Thymus (tissue), 11 donors: ENCODE results near the gene RAD51D. TPM values are rescaled to one million over a fixed set of nuclear protein-coding genes. Genes with fewer than 3 reads are reported as not detected.
"Not testable (repeated sequence)": the region's sequence is repeated elsewhere in the genome, so short reads cannot be mapped to it uniquely, and the experiment has no call there.

Experiments used
- DNase-seq, 9 donors: peaks; one replicate each; pipeline ENCODE4 v3.0.0-alpha.2; 2013; ENCODE audit warnings: low spot score in 9 of 9, low read depth in 6 of 9, missing footprints in 1 of 9
- H3K27ac ChIP-seq, 2 donors: one replicate each; pipeline ENCODE4 v1.5.1; 2013; ENCODE audit warnings: control low read depth in 1 of 2, low read depth in 1 of 2, low read length in 1 of 2, mild to moderate bottlenecking in 1 of 2, moderate library complexity in 1 of 2
- H3K27me3 ChIP-seq, 2 donors: one replicate each; pipeline ENCODE4 v1.5.1; 2013; ENCODE audit warnings: low read length in 1 of 2; ENCODE audit not compliant: control insufficient read depth in 2 of 2, insufficient read depth in 1 of 2
- H3K36me3 ChIP-seq, 2 donors: one replicate each; pipeline ENCODE4 v1.5.1; 2013; ENCODE audit warnings: low read length in 1 of 2, mild to moderate bottlenecking in 1 of 2, moderate library complexity in 1 of 2; ENCODE audit not compliant: control insufficient read depth in 2 of 2, insufficient read depth in 2 of 2
- H3K4me1 ChIP-seq, 2 donors: one replicate each; pipeline ENCODE4 v1.5.1; 2013; ENCODE audit warnings: low read length in 2 of 2; ENCODE audit not compliant: control insufficient read depth in 2 of 2, insufficient read depth in 2 of 2
- H3K4me3 ChIP-seq, 2 donors: one replicate each; pipeline ENCODE4 v1.5.1; 2013; ENCODE audit warnings: low read length in 2 of 2, control low read depth in 1 of 2, mild to moderate bottlenecking in 1 of 2
- H3K9me3 ChIP-seq, 2 donors: one replicate each; pipeline ENCODE4 v1.5.1; 2013; ENCODE audit warnings: low read length in 1 of 2, mild to moderate bottlenecking in 1 of 2; ENCODE audit not compliant: control insufficient read depth in 2 of 2, insufficient read depth in 1 of 2
- WGBS: extraction: QIAGEN DNeasy Blood & Tissue Kit; methylation state at CpG from one replicate; pipeline ENCODE4 v1.1.7; 2013; 5-methylcytosine and 5-hydroxymethylcytosine counted together
- polyA plus RNA-seq: library from polyadenylated mRNA; stranded (reverse); fragments of 200-250 nt; gene quantifications from one replicate; pipeline ENCODE4 v1.2.3, GENCODE V29; 2013
- total RNA-seq: library from RNA; stranded (reverse); fragments of 120-200 nt; gene quantifications from one replicate; pipeline ENCODE4 v1.2.4, GENCODE V29; 2013
- donor health status: healthy.

Gene RAD51D
- total and polyA plus RNA-seq, 2 donors, result 5.9 to 7.7 TPM

DNA sequence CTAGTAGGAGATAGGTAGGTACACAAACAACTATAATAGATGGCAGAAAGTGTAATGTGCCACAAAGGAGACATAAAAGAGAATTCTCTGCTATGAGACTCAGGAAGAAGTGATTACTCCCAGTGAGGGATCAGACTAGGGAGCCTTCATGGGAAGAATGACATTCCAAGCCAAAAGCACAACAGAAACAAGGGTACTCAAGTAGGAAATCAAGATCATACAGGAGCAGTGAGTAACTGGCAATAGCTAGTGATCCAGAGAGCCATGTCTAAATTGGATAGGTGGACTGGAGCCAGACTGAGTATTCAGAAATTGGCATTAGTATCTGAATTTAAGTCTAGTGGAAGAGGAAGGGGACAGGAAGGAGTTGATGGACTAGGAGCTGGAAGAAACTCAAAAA lies 66.9 kb downstream of the RAD51D start:
- Histone ChIP-seq H3K4me3 (no peak overlapping the region), H3K4me1 (peaks cover 45 to 61% of the 10 kb centered on the region in 2 donors), H3K27me3 (no peaks in the 10 kb centered on the region), H3K9me3 (no peaks in the 10 kb centered on the region), H3K36me3 (no peaks in the 10 kb centered on the region), H3K27ac (peak overlapping the region; percentile 19 to 98)
- no peak for DNase-seq

DNA sequence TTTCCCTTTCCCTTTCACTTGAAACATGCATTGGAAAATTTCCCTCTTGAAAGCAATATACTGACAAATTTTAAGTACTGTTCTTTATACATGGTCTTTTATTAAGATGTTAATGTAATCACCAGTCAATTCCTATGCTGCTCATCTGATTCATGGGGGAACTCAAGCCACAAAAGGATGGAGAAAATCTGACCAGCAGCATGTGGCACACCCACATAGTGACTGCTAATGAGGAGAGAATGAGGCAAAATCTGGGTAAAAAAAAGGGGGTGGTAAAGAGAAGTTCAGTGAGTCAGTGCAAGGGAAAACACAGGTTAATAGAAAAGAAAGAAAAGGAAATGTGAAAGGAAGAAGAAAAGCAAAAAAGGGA lies 67.4 kb downstream of the RAD51D start:
- Histone ChIP-seq H3K36me3 (no peaks in the 10 kb centered on the region), H3K9me3 (no peaks in the 10 kb centered on the region), H3K4me1 (peaks cover 45 to 62% of the 10 kb centered on the region in 2 donors), H3K27me3 (no peaks in the 10 kb centered on the region), H3K4me3 (no peak overlapping the region), H3K27ac (peak overlapping the region; percentile 97 to 98)
- DNase-seq, result no peak

- Histone ChIP-seq H3K9me3 (no peaks in the 10 kb centered on the region), H3K36me3 (no peaks in the 10 kb centered on the region), H3K27ac (peak overlapping the region; percentile 97 to 98), H3K4me3 (peak overlapping the region in 1 of 2 donors; percentile 1), H3K4me1 (peaks cover 45 to 66% of the 10 kb centered on the region in 2 donors), H3K27me3 (no peaks in the 10 kb centered on the region)
- peak in 1 of 9 donors; percentile 62 for DNase-seq
- WGBS, result 11% methylated on average over 6 of the region's 6 CpGs
Observed at GRCh38 chr17:35051579-35052240, 68.0 kb downstream of the RAD51D start.

GRCh38 chr17:35051183-35051578 lies 68.5 kb downstream of the RAD51D start:
- peak; percentile 59 to 94 (median 80) for DNase-seq
- Histone ChIP-seq H3K4me3 (no peak overlapping the region), H3K9me3 (no peaks in the 10 kb centered on the region), H3K4me1 (peaks cover 45 to 66% of the 10 kb centered on the region in 2 donors), H3K36me3 (no peaks in the 10 kb centered on the region), H3K27me3 (no peaks in the 10 kb centered on the region), H3K27ac (peak overlapping the region; percentile 97 to 98)
- WGBS, result under 1% methylated on average over 2 of the region's 2 CpGs

- Histone ChIP-seq H3K4me3 (no peak overlapping the region), H3K36me3 (no peaks in the 10 kb centered on the region), H3K27ac (peak overlapping the region; percentile 87 to 98), H3K4me1 (peaks cover 42 to 69% of the 10 kb centered on the region in 2 donors), H3K27me3 (no peaks in the 10 kb centered on the region), H3K9me3 (no peaks in the 10 kb centered on the region)
- no peak for DNase-seq
- 100% methylated on average over 2 of the region's 2 CpGs for WGBS
Observed at GRCh38 chr17:35050170-35050569, 69.5 kb downstream of the RAD51D start.

DNA sequence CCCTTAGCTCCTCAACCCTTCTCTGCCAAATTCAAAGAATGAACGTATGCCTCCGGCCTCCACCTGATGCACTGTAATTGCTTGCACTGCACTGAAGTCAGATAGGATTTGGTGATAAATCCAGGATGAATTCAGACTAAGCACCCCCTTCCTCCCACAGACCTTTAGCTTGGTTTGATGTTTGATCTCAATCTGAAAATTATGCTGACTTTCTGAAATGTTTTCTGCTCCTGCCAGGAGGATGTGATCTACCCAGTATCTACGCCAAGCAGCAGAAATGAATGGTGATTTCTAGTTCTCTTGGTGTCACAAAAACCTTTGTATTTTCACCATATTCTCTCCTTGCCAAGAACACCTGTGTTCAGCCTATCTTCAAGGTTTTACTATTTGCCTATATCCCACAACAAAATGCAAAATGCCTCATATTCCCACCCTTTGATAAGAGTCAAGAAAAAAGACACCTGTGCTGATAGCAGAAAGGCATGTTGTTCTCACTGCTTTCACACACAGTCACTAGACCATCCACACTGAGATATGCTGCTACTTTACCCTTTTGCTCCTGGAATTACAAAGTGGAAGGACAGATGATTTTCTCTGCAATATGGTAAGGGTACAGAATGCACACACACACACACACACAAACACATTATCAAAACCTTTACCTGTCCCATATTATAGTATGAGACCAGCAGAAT lies 70.8 kb downstream of the RAD51D start:
- Histone ChIP-seq H3K9me3 (no peaks in the 10 kb centered on the region), H3K4me3 (no peak overlapping the region), H3K27ac (peak overlapping the region; percentile 86 to 98), H3K27me3 (no peaks in the 10 kb centered on the region), H3K36me3 (no peaks in the 10 kb centered on the region), H3K4me1 (peaks cover 42 to 61% of the 10 kb centered on the region in 2 donors)
- 43% methylated on average over 3 of the region's 3 CpGs for WGBS
- DNase-seq, result peak in 5 of 9 donors; percentile 8 to 68 (median 25)

DNA sequence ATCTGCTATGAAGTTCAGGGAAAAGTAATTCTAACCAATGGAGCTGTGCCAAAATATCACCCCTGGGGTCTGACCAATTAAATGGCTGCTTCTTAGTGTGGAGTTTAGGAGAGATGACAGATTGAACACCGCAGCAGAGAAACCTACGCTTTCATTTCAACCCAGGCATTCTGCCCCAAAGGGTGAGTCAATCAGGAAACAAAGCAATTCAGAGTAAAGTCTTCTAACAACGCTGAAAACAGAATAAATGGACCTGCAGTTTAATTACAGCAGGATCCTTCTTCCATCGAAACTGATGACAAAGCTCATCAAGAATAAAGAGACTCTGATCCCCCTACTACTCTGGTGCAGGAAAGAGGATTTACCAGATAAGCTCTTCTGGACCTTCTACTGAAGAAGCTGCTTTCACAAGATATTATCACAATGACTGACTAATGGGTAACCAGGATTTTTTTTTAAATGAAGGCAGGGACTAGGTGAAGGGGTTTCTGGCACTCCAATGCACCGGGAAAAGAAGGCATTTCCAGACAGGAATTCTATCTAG lies 72.8 kb downstream of the RAD51D start:
- H3K36me3 ChIP-seq, result no peaks in the 10 kb centered on the region
- WGBS, result 82% methylated on average over 5 of the region's 5 CpGs
- no peaks in the 10 kb centered on the region for H3K9me3 ChIP-seq
- peak overlapping the region; percentile 39 to 75 for H3K27ac ChIP-seq
- no peaks in the 10 kb centered on the region for H3K27me3 ChIP-seq
- peak overlapping the region in 1 of 2 donors; percentile 12 for H3K4me3 ChIP-seq
- peak in 1 of 9 donors; percentile 67 for DNase-seq
- H3K4me1 ChIP-seq, result peaks cover 31 to 47% of the 10 kb centered on the region in 2 donors

- Histone ChIP-seq H3K4me1 (peaks cover 26 to 41% of the 10 kb centered on the region in 2 donors), H3K27me3 (no peaks in the 10 kb centered on the region), H3K27ac (peak overlapping the region in 1 of 2 donors; percentile 75), H3K36me3 (no peaks in the 10 kb centered on the region), H3K4me3 (no peak overlapping the region), H3K9me3 (no peaks in the 10 kb centered on the region)
- 90% methylated on average over 4 of the region's 4 CpGs for WGBS
- DNase-seq, result no peak
Observed at GRCh38 chr17:35046245-35046644, 73.4 kb downstream of the RAD51D start.

DNA sequence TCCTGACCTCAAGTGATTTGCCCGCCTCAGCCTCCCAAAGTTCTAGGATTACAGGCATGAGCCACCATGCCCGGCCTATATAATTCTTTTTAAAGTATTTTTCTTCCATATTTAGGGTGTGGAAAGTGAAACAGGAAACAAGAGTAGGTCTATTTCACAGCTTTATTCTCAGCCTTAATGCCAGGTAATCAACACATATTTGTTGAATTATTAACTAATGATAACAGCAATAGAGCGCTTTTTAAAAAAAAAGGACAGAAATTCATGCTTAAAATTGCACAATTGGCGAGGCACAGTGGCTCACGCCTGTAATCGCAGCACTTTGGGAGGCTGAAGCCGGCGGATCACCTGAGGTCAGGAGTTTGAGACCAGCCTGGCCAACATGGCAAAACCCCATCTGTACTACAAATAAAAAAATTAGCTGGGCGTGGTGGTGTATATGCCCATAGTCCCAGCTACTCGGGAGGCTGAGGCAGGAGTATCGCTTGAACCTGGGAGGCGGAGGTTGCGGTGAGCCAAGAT lies 74.1 kb downstream of the RAD51D start:
- H3K27me3 ChIP-seq, DNase-seq, H3K9me3 ChIP-seq, H3K36me3 ChIP-seq, H3K4me3 ChIP-seq, H3K27ac ChIP-seq: not testable (repeated sequence)
- 98% methylated on average over 13 of the region's 13 CpGs for WGBS
- H3K4me1 ChIP-seq, result peaks cover 23 to 35% of the 10 kb centered on the region in 2 donors
